Colonic mucosa (tissue), 4 donors: Measurements from ENCODE around the gene COL6A2. TPM values are rescaled to one million over a fixed set of nuclear protein-coding genes. Genes with fewer than 3 reads are reported as not detected.
A peak's percentile ranks its signal among the peaks of the same experiment; 100 is the strongest.

Source experiments
- DNase-seq: peaks from one replicate; pipeline ENCODE4 v3.0.0-alpha.2; 2020
- H3K27ac ChIP-seq: fragments of 200-600 bp; one replicate; pipeline ENCODE4 v1.8.0; 2021
- H3K27me3 ChIP-seq: fragments of 200-600 bp; one replicate; pipeline ENCODE4 v1.8.0; 2021
- H3K36me3 ChIP-seq: fragments of 200-600 bp; one replicate; pipeline ENCODE4 v1.8.0; 2021
- H3K4me1 ChIP-seq: fragments of 200-600 bp; one replicate; pipeline ENCODE4 v1.8.0; 2021; ENCODE audit warnings: mild to moderate bottlenecking
- H3K4me3 ChIP-seq: fragments of 200-600 bp; one replicate; pipeline ENCODE4 v1.8.0; 2021
- H3K9ac ChIP-seq, 2 donors: one replicate each; pipeline ENCODE4 v1.7.0; 2013; ENCODE audit warnings: control low read depth in 2 of 2, low read depth in 2 of 2, low read length in 2 of 2
- H3K9me3 ChIP-seq: fragments of 200-600 bp; one replicate; pipeline ENCODE4 v1.8.0; 2021
- CTCF ChIP-seq: fragments of 200-600 bp; IDR thresholded peaks from one replicate; pipeline ENCODE4 v1.8.0; 2022; ENCODE audit warnings: antibody characterized with exemption, mild to moderate bottlenecking
- intact Hi-C: fragments of 100-400 bp; cut with DNase I; formaldehyde crosslinking; loops from one replicate; pipeline ENCODE4 v1.14.1; 2022
- total RNA-seq, 2 donors: library from RNA; stranded (reverse); fragmentation: NEBNext Ultra II Directional in 1 of 2; extraction: Animal tissue kit (Norgen Biotek cat#: 25700) in 1 of 2; gene quantifications; one replicate each; pipeline ENCODE4 v1.2.1, GENCODE V29; 2021
- donor health status: healthy.
- donor health status: DM: no; HTN: no; CAD: no.
- donor health status: DM: no; HTN: no; CAD: no.

COL6A2 gene
- total RNA-seq, 2 donors from 2014 or later, result 55.7 to 190 TPM

- Histone ChIP-seq H3K4me3 (no peak overlapping the region), H3K9ac (peak overlapping the region in 1 of 2 donors; percentile 24), H3K27ac (peak overlapping the region; percentile 63), H3K27me3 (no peaks in the 10 kb centered on the region), H3K36me3 (no peaks in the 10 kb centered on the region), H3K4me1 (no peaks in the 10 kb centered on the region), H3K9me3 (no peaks in the 10 kb centered on the region)
- TF ChIP-seq CTCF, result no peak
- intact Hi-C loops, result no loop called here
- no peak for DNase-seq
Observed at GRCh38 chr21:46065914-46066551, 31.9 kb upstream of the COL6A2 start.

- no peaks in the 10 kb centered on the region for H3K9me3 ChIP-seq
- intact Hi-C loops, result no loop called here
- no peak overlapping the region for H3K4me3 ChIP-seq
- H3K27me3 ChIP-seq, result no peaks in the 10 kb centered on the region
- H3K4me1 ChIP-seq, result no peaks in the 10 kb centered on the region
- no peaks in the 10 kb centered on the region for H3K36me3 ChIP-seq
- DNase-seq, result no peak
- no peak for TF ChIP-seq CTCF
- peak overlapping the region in 1 of 2 donors; percentile 24 for H3K9ac ChIP-seq
- H3K27ac ChIP-seq, result peak overlapping the region; percentile 63
Observed at GRCh38 chr21:46066591-46067331, 31.2 kb upstream of the COL6A2 start.

- H3K4me1 ChIP-seq, result no peaks in the 10 kb centered on the region
- H3K27ac ChIP-seq, result peak overlapping the region; percentile 63
- H3K27me3 ChIP-seq, result no peaks in the 10 kb centered on the region
- no peak for DNase-seq
- TF ChIP-seq CTCF, result no peak
- no peak overlapping the region for H3K4me3 ChIP-seq
- H3K9me3 ChIP-seq, result no peaks in the 10 kb centered on the region
- H3K9ac ChIP-seq, result peak overlapping the region in 1 of 2 donors; percentile 35
- intact Hi-C loops, result no loop called here
- no peaks in the 10 kb centered on the region for H3K36me3 ChIP-seq
Observed at GRCh38 chr21:46067505-46068201, 30.3 kb upstream of the COL6A2 start.

- Histone ChIP-seq H3K36me3 (no peaks in the 10 kb centered on the region), H3K4me1 (no peaks in the 10 kb centered on the region), H3K4me3 (no peak overlapping the region), H3K27me3 (no peaks in the 10 kb centered on the region), H3K9me3 (no peaks in the 10 kb centered on the region), H3K27ac (no peak overlapping the region), H3K9ac (no peak overlapping the region)
- DNase-seq, result no peak
- intact Hi-C loops, result no loop called here
- TF ChIP-seq CTCF, result no peak
Observed at GRCh38 chr21:46068516-46069079, 29.3 kb upstream of the COL6A2 start.

- DNase-seq, result no peak
Observed at GRCh38 chr21:46069166-46069565, 28.7 kb upstream of the COL6A2 start.

More at GRCh38 chr21:46069166-46069565, 28.7 kb upstream of the COL6A2 start:
- no peaks in the 10 kb centered on the region for H3K36me3 ChIP-seq
- no peak overlapping the region for H3K4me3 ChIP-seq
- intact Hi-C loops, result no loop called here
- H3K9me3 ChIP-seq, result no peaks in the 10 kb centered on the region
- H3K9ac ChIP-seq, result no peak overlapping the region
- TF ChIP-seq CTCF, result no peak
- H3K27ac ChIP-seq, result no peak overlapping the region
- no peaks in the 10 kb centered on the region for H3K27me3 ChIP-seq
- no peaks in the 10 kb centered on the region for H3K4me1 ChIP-seq
